Cardiac muscle cell (in vitro differentiated cells and primary cell): ENCODE measurements around the gene ZFYVE28. TPM values are rescaled to one million over a fixed set of nuclear protein-coding genes. Genes with fewer than 3 reads are reported as not detected.
"Not testable (repeated sequence)": the region's sequence is repeated elsewhere in the genome, so short reads cannot be mapped to it uniquely, and the experiment has no call there.

Experiments used
- DNase-seq, 2 donors: peaks; one replicate each; pipeline versions ENCODE4 v3.0.0 to v3.0.0-alpha.2; 2010 to 2017; ENCODE audit warnings: low read depth in 1 of 2, low spot score in 1 of 2
- H3K27ac ChIP-seq: fragments of 200-600 bp; sonication (generic); 2 replicates; pipeline ENCODE4 v1.5.1; 2016
- H3K27me3 ChIP-seq: fragments of 200-600 bp; sonication (generic); 2 replicates; pipeline ENCODE4 v1.6.0; 2016; ENCODE audit warnings: control low read depth
- H3K36me3 ChIP-seq: fragments of 200-600 bp; sonication (generic); 2 replicates; pipeline ENCODE4 v1.5.1; 2016; ENCODE audit warnings: control low read depth
- H3K4me1 ChIP-seq: fragments of 200-600 bp; sonication (generic); 2 replicates; pipeline ENCODE4 v1.8.1; 2017; ENCODE audit warnings: low read depth, mild to moderate bottlenecking, mixed run types
- H3K4me3 ChIP-seq: fragments of 200-600 bp; sonication (generic); 2 replicates; pipeline ENCODE4 v1.5.1; 2016; ENCODE audit warnings: mild to moderate bottlenecking
- H3K9me3 ChIP-seq: fragments of 200-600 bp; sonication (generic); 2 replicates; pipeline ENCODE4 v1.5.1; 2017; ENCODE audit warnings: low read depth, mild to moderate bottlenecking, control low read depth
- CTCF ChIP-seq: IDR thresholded peaks from 2 replicates; pipeline ENCODE4 v1.5.1; 2012; ENCODE audit warnings: low read depth, mild to moderate bottlenecking, low read length
- polyA plus RNA-seq: library from polyadenylated mRNA; unstranded; fragments of >200 nt; fragmentation: Nextera tagmentation; extraction: Ambion mirVana; gene quantifications from 2 replicates; pipeline ENCODE4 v1.2.1, GENCODE V29; 2016
- total RNA-seq: library from RNA; depleted of rRNA; stranded (reverse); fragments of >200 nt; gene quantifications from 2 replicates; pipeline ENCODE4 v1.2.3, GENCODE V29; 2016

Gene ZFYVE28
- total and polyA plus RNA-seq, 2 experiments from 2014 or later, result 1.3 to 4.0 TPM

GRCh38 chr4:2276581-2277325, 141.7 kb downstream of the ZFYVE28 start:
- Histone ChIP-seq H3K27me3 (no peaks in the 10 kb centered on the region), H3K9me3 (no peaks in the 10 kb centered on the region), H3K4me3 (no peak overlapping the region), H3K36me3 (no peaks in the 10 kb centered on the region), H3K4me1 (no peaks in the 10 kb centered on the region), H3K27ac (no peak overlapping the region)
- no peak for TF ChIP-seq CTCF
- DNase-seq, result no peak

GRCh38 chr4:2275546-2276251, 142.7 kb downstream of the ZFYVE28 start:
- no peak for DNase-seq
- no peak overlapping the region for H3K4me3 ChIP-seq
- H3K9me3 ChIP-seq, result no peaks in the 10 kb centered on the region
- H3K27ac ChIP-seq, result no peak overlapping the region
- H3K36me3 ChIP-seq, result no peaks in the 10 kb centered on the region
- H3K4me1 ChIP-seq, result no peaks in the 10 kb centered on the region
- no peaks in the 10 kb centered on the region for H3K27me3 ChIP-seq
- no peak for TF ChIP-seq CTCF

- H3K27ac ChIP-seq, H3K9me3 ChIP-seq, H3K4me3 ChIP-seq, H3K36me3 ChIP-seq, DNase-seq, H3K27me3 ChIP-seq, H3K4me1 ChIP-seq: not testable (repeated sequence)
These were observed 143.4 kb downstream of the ZFYVE28 start for GRCh38 chr4:2275044-2275397.

- Histone ChIP-seq H3K4me3 (no peak overlapping the region), H3K9me3 (no peaks in the 10 kb centered on the region), H3K36me3 (no peaks in the 10 kb centered on the region), H3K27ac (no peak overlapping the region), H3K27me3 (no peaks in the 10 kb centered on the region), H3K4me1 (peaks cover 2% of the 10 kb centered on the region)
- no peak for TF ChIP-seq CTCF
- DNase-seq, result no peak
These were observed 144.0 kb downstream of the ZFYVE28 start for GRCh38 chr4:2274320-2275043.

- no peaks in the 10 kb centered on the region for H3K27me3 ChIP-seq
- no peak overlapping the region for H3K27ac ChIP-seq
- no peak overlapping the region for H3K4me3 ChIP-seq
- H3K4me1 ChIP-seq, result peaks cover 9% of the 10 kb centered on the region
- DNase-seq, result no peak
- no peak for TF ChIP-seq CTCF
- H3K36me3 ChIP-seq, result no peaks in the 10 kb centered on the region
- no peaks in the 10 kb centered on the region for H3K9me3 ChIP-seq
These were observed 144.7 kb downstream of the ZFYVE28 start for GRCh38 chr4:2273657-2274319.
